HG03064 (cell line): Measurements from ENCODE around the gene ROGDI.
A peak's percentile ranks its signal among the peaks of the same experiment; 100 is the strongest.

Experiments used
- ATAC-seq: cut with Tn5 transposase; IDR thresholded peaks from one replicate; pipeline ENCODE4 v1.9.1; 2021; ENCODE audit warnings: low read depth; ENCODE audit not compliant: unreplicated experiment

ROGDI gene

GRCh38 chr16:4814542-4815173 is 12.2 kb upstream of the ROGDI start:
- ATAC-seq: no peak

GRCh38 chr16:4814046-4814445 is 11.6 kb upstream of the ROGDI start:
- ATAC-seq: no peak

GRCh38 chr16:4813251-4814003 is 11.0 kb upstream of the ROGDI start:
- no peak for ATAC-seq

- no peak for ATAC-seq
These were observed 9.3 kb upstream of the ROGDI start for GRCh38 chr16:4811773-4812172.

- no peak for ATAC-seq
These were observed 8.8 kb upstream of the ROGDI start for GRCh38 chr16:4811242-4811641.

GRCh38 chr16:4806280-4806679 is 3.8 kb upstream of the ROGDI start:
- ATAC-seq: no peak

GRCh38 chr16:4805231-4805630 is 2.8 kb upstream of the ROGDI start:
- no peak for ATAC-seq

GRCh38 chr16:4803898-4804762 is 1.7 kb upstream of the ROGDI start:
- ATAC-seq: no peak

- ATAC-seq: no peak
These were observed 990 bp upstream of the ROGDI start for GRCh38 chr16:4803401-4803844.

- peak; percentile 85 for ATAC-seq
These were observed 340 bp upstream of the ROGDI start for GRCh38 chr16:4802659-4803287.

- no peak for ATAC-seq
These were observed 1.1 kb downstream of the ROGDI start for GRCh38 chr16:4801051-4801961.

- no peak for ATAC-seq
These were observed 2.0 kb downstream of the ROGDI start for GRCh38 chr16:4800290-4801041.

- ATAC-seq: no peak
These were observed 3.1 kb downstream of the ROGDI start for GRCh38 chr16:4799171-4799855.

GRCh38 chr16:4798456-4798855 is 4.0 kb downstream of the ROGDI start:
- no peak for ATAC-seq

GRCh38 chr16:4797805-4798252 is 4.6 kb downstream of the ROGDI start:
- no peak for ATAC-seq

GRCh38 chr16:4796982-4797804 is 5.2 kb downstream of the ROGDI start:
- ATAC-seq: no peak

- ATAC-seq: no peak
These were observed 6.4 kb downstream of the ROGDI start for GRCh38 chr16:4795828-4796572.
